Liver (tissue), 4 donors: ENCODE results near the gene AGBL5. TPM values are rescaled to one million over a fixed set of nuclear protein-coding genes. Genes with fewer than 3 reads are reported as not detected.

Experiments
- polyA plus RNA-seq, 2 donors: library from polyadenylated mRNA; stranded (reverse) in 1 of 2; unstranded in 1 of 2; fragments of 200-250 nt in 1 of 2; fragments of >200 nt in 1 of 2; fragmentation: Nextera tagmentation in 1 of 2; extraction: Ambion mirVana in 1 of 2; gene quantifications; one replicate each; pipeline versions ENCODE4 v1.2.1 to v1.2.3, GENCODE V29; 2013 to 2015
- total RNA-seq, 2 donors: library from RNA; depleted of rRNA; stranded (reverse); fragments of >200 nt; gene quantifications; one replicate each; pipeline ENCODE4 v1.2.3, GENCODE V29; 2014
- donor health status: healthy.
- donor health status: healthy.
- donor health status: healthy.

Gene AGBL5
- total and polyA plus RNA-seq, 4 donors, result 3.2 to 9.0 (median 4.8) TPM

Other genes starting within 250 kb of the AGBL5 start
- not detected for gene DPYSL5, start 203.5 kb upstream of the AGBL5 start, total RNA-seq
- not detected for gene DPYSL5, start 203.5 kb upstream of the AGBL5 start, polyA plus RNA-seq
- 1 to 10 TPM; 1.0 to 8.1 TPM for gene MAPRE3, start 81.0 kb upstream of the AGBL5 start, total RNA-seq
- gene MAPRE3, start 81.0 kb upstream of the AGBL5 start, polyA plus RNA-seq, result 10 to 100 TPM; 11.5 to 15.8 TPM
- gene TMEM214, start 18.7 kb upstream of the AGBL5 start, total RNA-seq, result 10 to 100 TPM; 17.1 to 48.4 TPM
- gene TMEM214, start 18.7 kb upstream of the AGBL5 start, polyA plus RNA-seq, result 10 to 100 TPM; 28.3 to 53.4 TPM
- 100 to 1,000 TPM in 1 of 2 donors, 10 to 100 TPM in 1; 94.8 to 186 TPM for gene OST4, start 20.0 kb downstream of the AGBL5 start, total RNA-seq
- gene OST4, start 20.0 kb downstream of the AGBL5 start, polyA plus RNA-seq, result 100 to 1,000 TPM; 227 to 377 TPM
- 10 to 100 TPM; 24.8 to 26.1 TPM for gene EMILIN1, start 26.9 kb downstream of the AGBL5 start, total RNA-seq
- gene EMILIN1, start 26.9 kb downstream of the AGBL5 start, polyA plus RNA-seq, result 10 to 100 TPM in 1 of 2 donors, 1 to 10 TPM in 1; 3.4 to 23.1 TPM
- 100 to 1,000 TPM in 1 of 2 donors, 10 to 100 TPM in 1; 26.1 to 152 TPM for gene KHK, start 35.1 kb downstream of the AGBL5 start, total RNA-seq
- gene KHK, start 35.1 kb downstream of the AGBL5 start, polyA plus RNA-seq, result 100 to 1,000 TPM; 223 to 462 TPM
- gene CGREF1, start 67.5 kb downstream of the AGBL5 start, total RNA-seq, result 10 to 100 TPM in 1 of 2 donors, under 1 TPM in 1; 0.98 to 10.3 TPM
- 10 to 100 TPM; 13.0 to 16.1 TPM for gene CGREF1, start 67.5 kb downstream of the AGBL5 start, polyA plus RNA-seq
- under 1 TPM; 0.09 to 0.67 TPM for gene ABHD1, start 72.1 kb downstream of the AGBL5 start, total RNA-seq
- gene ABHD1, start 72.1 kb downstream of the AGBL5 start, polyA plus RNA-seq, result 1 to 10 TPM in 1 of 2 donors, under 1 TPM in 1; 0.54 to 2.0 TPM
- 10 to 100 TPM; 21.5 to 81.4 TPM for gene PREB, start 83.0 kb downstream of the AGBL5 start, total RNA-seq
- 10 to 100 TPM; 40.3 to 98.4 TPM for gene PREB, start 83.0 kb downstream of the AGBL5 start, polyA plus RNA-seq
- not detected for gene PRR30, start 87.7 kb downstream of the AGBL5 start, total RNA-seq
- not detected for gene PRR30, start 87.7 kb downstream of the AGBL5 start, polyA plus RNA-seq
- gene TCF23, start 97.3 kb downstream of the AGBL5 start, total RNA-seq, result under 1 TPM; under 0.01 to 0.05 TPM
- gene TCF23, start 97.3 kb downstream of the AGBL5 start, polyA plus RNA-seq, result under 1 TPM in 1 of 2 donors, not detected in 1; 0.02 TPM
- gene ATRAID, start 160.4 kb downstream of the AGBL5 start, total RNA-seq, result 10 to 100 TPM; 44.9 to 48.6 TPM
- gene ATRAID, start 160.4 kb downstream of the AGBL5 start, polyA plus RNA-seq, result 10 to 100 TPM; 49.3 to 77.5 TPM
- gene SLC5A6, start 160.6 kb downstream of the AGBL5 start, total RNA-seq, result 100 to 1,000 TPM in 1 of 2 donors, 10 to 100 TPM in 1; 12.5 to 100 TPM
- gene SLC5A6, start 160.6 kb downstream of the AGBL5 start, polyA plus RNA-seq, result 100 to 1,000 TPM in 1 of 2 donors, 10 to 100 TPM in 1; 46.0 to 217 TPM
- 10 to 100 TPM; 18.7 to 23.2 TPM for gene CAD, start 165.7 kb downstream of the AGBL5 start, total RNA-seq
- gene CAD, start 165.7 kb downstream of the AGBL5 start, polyA plus RNA-seq, result 1 to 10 TPM; 6.3 to 8.4 TPM
- gene SLC30A3, start 211.4 kb downstream of the AGBL5 start, total RNA-seq, result not detected
- under 1 TPM in 1 of 2 donors, not detected in 1; 0.20 TPM for gene SLC30A3, start 211.4 kb downstream of the AGBL5 start, polyA plus RNA-seq
- gene DNAJC5G, start 223.8 kb downstream of the AGBL5 start, total RNA-seq, result not detected
- gene DNAJC5G, start 223.8 kb downstream of the AGBL5 start, polyA plus RNA-seq, result not detected
- not detected for gene TRIM54, start 230.8 kb downstream of the AGBL5 start, total RNA-seq
- gene TRIM54, start 230.8 kb downstream of the AGBL5 start, polyA plus RNA-seq, result under 1 TPM in 1 of 2 donors, not detected in 1; 0.03 TPM